Measurements from ENCODE around the gene EPHA10.
"Not testable (repeated sequence)": the region's sequence is repeated elsewhere in the genome, so short reads cannot be mapped to it uniquely, and the experiment has no call there.

The EPHA10 gene

DNA sequence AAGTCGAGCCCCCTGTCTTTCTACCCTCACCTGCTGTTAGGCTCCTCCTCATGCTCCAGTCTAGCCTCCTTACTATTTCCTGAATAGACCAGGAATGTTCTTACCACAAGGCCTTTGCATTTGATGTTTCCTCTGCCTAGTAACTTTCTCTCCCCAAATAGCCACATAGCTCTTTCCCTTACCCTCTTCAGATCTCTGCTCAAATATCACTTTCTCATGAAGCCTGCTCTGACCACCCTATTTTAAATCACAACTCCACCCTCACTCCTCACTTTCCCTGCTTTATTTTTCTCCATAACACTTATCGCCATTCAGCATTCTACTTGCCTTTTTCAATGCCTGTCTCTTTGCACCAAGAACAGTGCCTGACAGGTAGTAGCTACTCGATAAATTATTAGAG lies 79.2 kb downstream of the EPHA10 start:
- Histone ChIP-seq H3K4me3 (IDR thresholded peaks at IDR 0.05; ENCODE audit: insufficient read depth, low read depth, low read length) (no peak overlapping the region), H2AFZ (ENCODE audit: low read depth) (no peak overlapping the region), H3K4me1 (ENCODE audit: low read depth, poor library complexity, severe bottlenecking) (peaks cover 61% of the 10 kb centered on the region), H3K36me3 (ENCODE audit: insufficient read depth) (no peaks in the 10 kb centered on the region), H3K79me2 (ENCODE audit: insufficient read depth, low read depth) (peaks cover 20% of the 10 kb centered on the region), H3K9ac (no peak overlapping the region), H3K27me3 (ENCODE audit: insufficient read depth, low read depth) (no peaks in the 10 kb centered on the region), H3K27ac (no peak overlapping the region), H3K4me2 (no peak overlapping the region), H4K20me1 (ENCODE audit: insufficient read depth) (no peaks in the 10 kb centered on the region)
- TF ChIP-seq, protein P1, sequence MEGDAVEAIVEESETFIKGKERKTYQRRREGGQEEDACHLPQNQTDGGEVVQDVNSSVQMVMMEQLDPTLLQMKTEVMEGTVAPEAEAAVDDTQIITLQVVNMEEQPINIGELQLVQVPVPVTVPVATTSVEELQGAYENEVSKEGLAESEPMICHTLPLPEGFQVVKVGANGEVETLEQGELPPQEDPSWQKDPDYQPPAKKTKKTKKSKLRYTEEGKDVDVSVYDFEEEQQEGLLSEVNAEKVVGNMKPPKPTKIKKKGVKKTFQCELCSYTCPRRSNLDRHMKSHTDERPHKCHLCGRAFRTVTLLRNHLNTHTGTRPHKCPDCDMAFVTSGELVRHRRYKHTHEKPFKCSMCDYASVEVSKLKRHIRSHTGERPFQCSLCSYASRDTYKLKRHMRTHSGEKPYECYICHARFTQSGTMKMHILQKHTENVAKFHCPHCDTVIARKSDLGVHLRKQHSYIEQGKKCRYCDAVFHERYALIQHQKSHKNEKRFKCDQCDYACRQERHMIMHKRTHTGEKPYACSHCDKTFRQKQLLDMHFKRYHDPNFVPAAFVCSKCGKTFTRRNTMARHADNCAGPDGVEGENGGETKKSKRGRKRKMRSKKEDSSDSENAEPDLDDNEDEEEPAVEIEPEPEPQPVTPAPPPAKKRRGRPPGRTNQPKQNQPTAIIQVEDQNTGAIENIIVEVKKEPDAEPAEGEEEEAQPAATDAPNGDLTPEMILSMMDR (conservative IDR thresholded peaks at IDR 0.05; ENCODE audit: low read depth, low read length): no peak

DNA sequence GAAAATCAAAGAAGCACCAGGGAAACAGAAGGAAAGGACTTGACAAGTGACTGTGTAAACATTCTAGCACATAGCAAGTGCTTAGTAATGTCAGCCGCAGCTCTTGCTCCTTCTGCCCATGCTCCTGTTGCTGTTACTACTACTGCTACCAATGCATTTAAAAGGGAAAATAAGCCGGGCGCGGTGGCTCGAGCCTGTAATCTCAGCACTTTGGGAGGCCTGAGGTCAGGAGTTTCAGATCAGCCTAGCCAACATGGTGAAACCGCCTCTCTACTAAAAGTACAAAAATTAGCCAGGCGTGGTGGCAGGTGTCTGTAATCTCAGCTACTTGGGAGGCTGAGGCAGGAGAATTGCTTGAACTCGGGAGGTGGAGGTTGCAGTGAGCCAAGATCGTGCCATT lies 80.7 kb downstream of the EPHA10 start:
- not testable (repeated sequence) for H4K20me1 ChIP-seq (ENCODE audit: insufficient read depth); H3K9ac ChIP-seq; H3K36me3 ChIP-seq (ENCODE audit: insufficient read depth); H3K4me3 ChIP-seq (IDR thresholded peaks at IDR 0.05; ENCODE audit: insufficient read depth, low read depth, low read length); H3K27me3 ChIP-seq (ENCODE audit: insufficient read depth, low read depth); H2AFZ ChIP-seq (ENCODE audit: low read depth)
- H3K27ac ChIP-seq: peak overlapping the region; percentile 69
- peaks cover 16% of the 10 kb centered on the region for H3K79me2 ChIP-seq (ENCODE audit: insufficient read depth, low read depth)
- H3K4me2 ChIP-seq: peak overlapping the region; percentile 92
- H3K4me1 ChIP-seq (ENCODE audit: low read depth, poor library complexity, severe bottlenecking): peaks cover 60% of the 10 kb centered on the region

DNA sequence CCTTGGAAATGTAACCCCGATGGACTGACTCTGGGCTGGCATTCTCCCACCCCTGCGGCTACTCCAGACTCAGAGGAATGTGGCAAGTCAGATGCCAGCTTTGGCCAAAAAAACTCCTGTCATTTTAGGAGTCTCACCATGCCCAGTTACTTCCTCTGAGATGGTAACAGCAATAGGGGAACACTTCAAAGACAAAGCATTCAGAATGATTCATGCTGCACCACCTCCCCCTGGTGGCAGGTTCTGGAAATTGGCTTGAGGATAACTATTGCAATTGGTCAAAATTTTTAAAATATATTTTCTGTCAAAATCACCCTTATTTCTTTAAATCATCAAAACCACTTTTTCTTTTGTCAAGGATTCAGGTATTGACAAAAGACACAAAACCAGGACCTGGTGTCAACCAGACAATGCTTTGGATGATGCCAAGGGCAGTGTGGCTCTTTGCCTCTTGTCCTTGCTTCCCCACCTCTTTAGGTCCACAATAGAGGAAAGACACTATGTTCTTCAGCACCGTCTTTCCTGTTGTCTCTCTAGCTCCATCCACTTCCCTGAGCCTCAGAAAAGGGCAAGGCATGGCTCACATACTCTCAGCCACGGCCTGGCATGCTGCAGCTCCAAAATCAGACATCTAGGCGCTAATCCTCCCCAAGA lies 82.5 kb downstream of the EPHA10 start:
- Histone ChIP-seq H3K27me3 (ENCODE audit: insufficient read depth, low read depth) (no peaks in the 10 kb centered on the region), H2AFZ (ENCODE audit: low read depth) (no peak overlapping the region), H3K4me2 (no peak overlapping the region; the same call in 1 of the 2 replicates), H3K9ac (no peak overlapping the region), H3K27ac (no peak overlapping the region), H3K79me2 (ENCODE audit: insufficient read depth, low read depth) (no peaks in the 10 kb centered on the region; the same call in 1 of the 2 replicates), H4K20me1 (ENCODE audit: insufficient read depth) (no peaks in the 10 kb centered on the region), H3K36me3 (ENCODE audit: insufficient read depth) (no peaks in the 10 kb centered on the region), H3K4me3 (IDR thresholded peaks at IDR 0.05; ENCODE audit: insufficient read depth, low read depth, low read length) (no peak overlapping the region), H3K4me1 (ENCODE audit: low read depth, poor library complexity, severe bottlenecking) (peaks cover 59% of the 10 kb centered on the region)
- TF ChIP-seq, protein P1 (conservative IDR thresholded peaks at IDR 0.05; ENCODE audit: low read depth, low read length): peak; percentile 97

DNA sequence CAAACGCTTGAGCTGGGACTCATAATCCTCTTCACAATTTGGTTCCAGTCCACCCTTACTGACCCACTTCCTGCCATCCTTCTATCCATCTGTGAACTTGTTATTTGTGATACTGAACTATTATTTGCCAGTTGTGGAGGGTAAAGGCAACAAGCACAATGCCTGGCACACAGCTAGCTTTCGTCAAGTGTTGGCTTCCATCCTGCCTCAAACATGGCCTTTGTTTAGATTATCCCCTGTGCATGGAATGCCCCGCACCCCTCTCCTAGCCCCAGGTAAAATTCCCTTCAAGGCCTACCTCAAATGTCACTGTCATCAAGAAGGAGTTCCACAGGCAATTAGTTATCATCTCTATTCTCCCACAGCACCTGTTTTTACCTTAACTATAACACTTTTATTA lies 84.0 kb downstream of the EPHA10 start:
- Histone ChIP-seq H3K4me2 (no peak overlapping the region), H3K79me2 (ENCODE audit: insufficient read depth, low read depth) (no peaks in the 10 kb centered on the region), H4K20me1 (ENCODE audit: insufficient read depth) (no peaks in the 10 kb centered on the region), H3K9ac (no peak overlapping the region), H3K4me1 (ENCODE audit: low read depth, poor library complexity, severe bottlenecking) (peaks cover 71% of the 10 kb centered on the region), H3K27me3 (ENCODE audit: insufficient read depth, low read depth) (no peaks in the 10 kb centered on the region), H2AFZ (ENCODE audit: low read depth) (no peak overlapping the region), H3K27ac (no peak overlapping the region), H3K4me3 (IDR thresholded peaks at IDR 0.05; ENCODE audit: insufficient read depth, low read depth, low read length) (no peak overlapping the region), H3K36me3 (ENCODE audit: insufficient read depth) (no peaks in the 10 kb centered on the region)
- TF ChIP-seq, protein P1 (conservative IDR thresholded peaks at IDR 0.05; ENCODE audit: low read depth, low read length): no peak

DNA sequence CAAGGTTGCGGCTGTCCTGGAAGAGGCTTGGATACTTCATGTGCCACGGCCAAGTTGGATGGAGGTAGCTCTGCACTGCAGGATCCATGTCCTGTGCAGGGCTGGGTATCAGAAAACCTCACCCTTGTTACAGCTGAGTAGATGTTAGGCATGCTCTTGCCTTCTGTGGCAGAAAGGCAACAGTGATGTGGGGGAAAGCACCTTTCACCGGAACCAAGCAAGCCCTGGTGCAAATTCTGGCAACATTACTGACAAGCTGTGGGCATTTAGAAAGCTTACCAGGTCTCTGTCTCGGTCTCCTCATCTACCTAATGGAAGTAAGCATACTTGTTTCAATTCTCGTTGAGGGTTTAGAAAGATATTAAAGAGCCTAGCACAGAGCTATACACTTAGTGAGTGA lies 87.1 kb downstream of the EPHA10 start:
- Histone ChIP-seq H3K9ac (no peak overlapping the region), H3K36me3 (ENCODE audit: insufficient read depth) (no peaks in the 10 kb centered on the region), H3K4me2 (no peak overlapping the region; the same call in 1 of the 2 replicates), H3K4me1 (ENCODE audit: low read depth, poor library complexity, severe bottlenecking) (peaks cover 53% of the 10 kb centered on the region), H4K20me1 (ENCODE audit: insufficient read depth) (no peaks in the 10 kb centered on the region), H2AFZ (ENCODE audit: low read depth) (no peak overlapping the region), H3K79me2 (ENCODE audit: insufficient read depth, low read depth) (no peaks in the 10 kb centered on the region), H3K4me3 (IDR thresholded peaks at IDR 0.05; ENCODE audit: insufficient read depth, low read depth, low read length) (no peak overlapping the region), H3K27me3 (ENCODE audit: insufficient read depth, low read depth) (no peaks in the 10 kb centered on the region), H3K27ac (no peak overlapping the region)
- TF ChIP-seq, protein P1 (conservative IDR thresholded peaks at IDR 0.05; ENCODE audit: low read depth, low read length): no peak
